GM19397 (cell line): ENCODE data around the gene CD81.

ENCODE experiments used
- ATAC-seq: cut with Tn5 transposase; IDR thresholded peaks from one replicate; pipeline ENCODE4 v1.9.1; 2021; ENCODE audit warnings: mild to moderate bottlenecking, moderate library complexity; ENCODE audit not compliant: unreplicated experiment

Gene CD81

DNA sequence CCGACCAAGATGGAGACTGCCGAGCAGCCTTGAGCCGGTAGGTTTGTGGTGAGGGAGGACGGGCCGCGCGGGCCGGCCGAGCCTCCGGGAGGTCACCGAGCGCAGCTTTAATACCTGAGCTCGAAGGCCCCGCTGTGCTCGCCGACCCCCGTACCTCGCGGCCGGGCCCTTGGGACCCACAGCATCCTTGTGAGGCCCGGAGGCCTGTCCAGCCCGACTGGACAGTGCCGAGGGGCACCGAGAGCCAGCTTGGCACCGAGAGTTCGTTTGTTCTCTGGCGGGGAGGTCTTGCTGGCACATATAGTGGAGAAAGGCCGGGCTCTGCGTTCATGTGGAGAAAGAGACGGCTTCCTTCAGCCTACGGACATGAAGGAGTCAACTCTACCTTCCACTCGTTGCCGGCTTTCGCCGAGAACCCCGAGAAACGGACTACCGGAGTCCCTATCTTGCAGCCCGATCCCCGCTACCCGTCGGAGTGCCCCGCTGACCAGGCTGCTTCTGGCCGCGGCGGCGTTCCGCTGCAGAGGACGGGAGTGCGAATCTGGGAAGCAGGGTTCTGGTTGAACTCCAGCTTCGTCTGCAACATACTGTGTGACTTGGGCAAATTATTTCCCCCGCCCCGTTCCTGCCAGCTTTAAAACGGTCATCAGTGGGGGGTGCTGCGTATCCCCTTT, 23.8 kb downstream of the CD81 start:
- no peak for ATAC-seq

DNA sequence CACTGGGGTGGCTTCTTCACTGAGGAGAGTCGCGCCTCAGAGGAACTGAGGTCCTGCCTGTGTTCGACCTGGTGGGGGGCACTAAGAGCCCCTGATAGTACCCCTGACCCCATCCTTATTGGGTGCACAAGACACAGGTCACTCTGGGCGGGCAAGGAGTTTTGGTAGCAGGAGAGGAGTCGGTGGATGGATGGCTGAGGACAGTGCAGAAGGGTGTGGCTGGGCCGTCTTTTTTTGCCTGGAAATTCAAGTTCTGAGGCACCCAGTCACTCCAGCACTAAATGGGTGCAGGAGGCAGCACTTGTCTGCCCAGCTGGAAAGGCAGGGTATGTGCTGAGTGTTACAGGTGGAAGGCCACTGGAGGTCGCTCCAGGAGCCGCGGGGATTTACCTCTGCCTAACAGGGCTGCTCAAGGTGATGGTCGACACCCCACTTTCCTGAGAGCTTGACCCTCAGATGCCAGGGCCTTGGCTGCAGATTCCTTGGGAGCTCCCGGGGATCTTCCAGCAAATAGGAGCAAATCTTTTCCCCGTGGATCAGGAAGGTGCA, 24.4 kb downstream of the CD81 start:
- no peak for ATAC-seq

DNA sequence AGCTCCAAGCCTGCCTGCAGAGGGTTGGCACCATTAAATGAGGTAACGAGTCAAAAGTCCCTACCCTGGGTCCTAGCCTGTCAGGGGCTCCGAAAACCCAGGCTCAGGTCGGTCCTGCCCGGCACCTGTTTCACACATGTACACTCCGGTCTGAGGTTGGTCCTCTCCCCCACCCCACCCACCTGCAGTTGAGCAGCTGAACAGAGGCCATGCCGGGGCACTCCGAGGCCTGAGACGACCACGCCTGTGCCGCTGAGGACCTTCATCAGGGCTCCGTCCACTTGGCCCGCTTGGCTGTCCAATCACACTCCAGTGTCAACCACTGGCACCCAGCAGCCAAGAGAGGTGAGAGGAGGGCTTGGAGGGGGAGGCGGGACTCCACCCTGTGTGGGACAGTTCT, 25.0 kb downstream of the CD81 start:
- no peak for ATAC-seq

DNA sequence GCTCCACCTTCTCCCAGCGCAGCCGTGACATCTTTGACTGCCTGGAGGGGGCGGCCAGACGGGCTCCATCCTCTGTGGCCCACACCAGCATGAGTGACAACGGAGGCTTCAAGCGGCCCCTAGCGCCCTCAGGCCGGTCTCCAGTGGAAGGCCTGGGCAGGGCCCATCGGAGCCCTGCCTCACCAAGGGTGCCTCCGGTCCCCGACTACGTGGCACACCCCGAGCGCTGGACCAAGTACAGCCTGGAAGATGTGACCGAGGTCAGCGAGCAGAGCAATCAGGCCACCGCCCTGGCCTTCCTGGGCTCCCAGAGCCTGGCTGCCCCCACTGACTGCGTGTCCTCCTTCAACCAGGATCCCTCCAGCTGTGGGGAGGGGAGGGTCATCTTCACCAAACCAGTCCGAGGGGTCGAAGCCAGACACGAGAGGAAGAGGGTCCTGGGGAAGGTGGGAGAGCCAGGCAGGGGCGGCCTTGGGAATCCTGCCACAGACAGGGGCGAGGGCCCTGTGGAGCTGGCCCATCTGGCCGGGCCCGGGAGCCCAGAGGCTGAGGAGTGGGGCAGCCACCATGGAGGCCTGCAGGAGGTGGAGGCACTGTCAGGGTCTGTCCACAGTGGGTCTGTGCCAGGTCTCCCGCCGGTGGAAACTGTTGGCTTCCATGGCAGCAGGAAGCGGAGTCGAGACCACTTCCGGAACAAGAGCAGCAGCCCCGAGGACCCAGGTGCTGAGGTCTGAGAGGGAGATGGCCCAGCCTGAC, 26.0 kb downstream of the CD81 start:
- ATAC-seq: no peak

DNA sequence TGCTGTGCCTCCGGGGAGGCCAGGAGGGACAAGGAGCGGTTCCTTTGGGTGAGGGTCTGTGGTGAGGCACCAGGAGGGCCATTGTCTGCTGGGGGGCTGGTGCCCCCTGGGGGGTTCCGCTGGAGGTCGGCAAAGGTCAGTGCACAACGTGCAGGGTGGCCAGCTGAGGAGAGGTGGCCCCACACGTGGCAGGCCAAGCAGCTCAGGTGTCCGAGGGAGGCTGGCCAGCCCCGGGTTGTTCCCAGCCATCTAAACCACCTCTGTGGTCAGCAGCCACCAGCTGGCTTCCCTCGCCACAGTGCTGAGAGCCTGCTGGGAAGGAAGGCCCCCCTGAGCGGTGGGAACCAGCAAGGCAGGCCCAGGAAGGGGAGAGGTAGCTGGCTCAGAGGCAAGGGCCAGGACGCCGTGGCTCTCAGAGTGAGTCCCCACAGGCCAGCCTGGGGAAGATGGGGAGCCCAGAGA, 27.7 kb downstream of the CD81 start:
- no peak for ATAC-seq

DNA sequence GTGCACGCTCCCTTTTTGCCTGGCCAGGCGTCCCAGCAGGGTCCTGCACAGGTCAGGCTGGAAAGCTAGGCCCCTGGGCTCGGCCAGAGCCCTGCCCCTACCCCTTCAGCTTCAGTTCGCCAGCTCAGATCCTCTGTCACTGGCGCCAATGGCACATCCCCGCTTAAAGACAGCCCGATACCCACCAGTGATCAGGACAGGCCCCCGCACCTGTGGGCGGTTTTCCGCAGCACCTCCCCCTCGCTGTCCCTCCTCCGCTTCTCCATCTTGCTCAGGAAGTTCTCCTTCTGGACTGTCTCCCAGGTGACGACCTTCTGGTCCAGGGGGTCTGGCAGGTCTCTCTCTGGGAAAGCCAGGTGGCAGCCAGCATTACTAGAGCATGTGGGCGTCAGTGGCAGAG, 29.3 kb downstream of the CD81 start:
- no peak for ATAC-seq

DNA sequence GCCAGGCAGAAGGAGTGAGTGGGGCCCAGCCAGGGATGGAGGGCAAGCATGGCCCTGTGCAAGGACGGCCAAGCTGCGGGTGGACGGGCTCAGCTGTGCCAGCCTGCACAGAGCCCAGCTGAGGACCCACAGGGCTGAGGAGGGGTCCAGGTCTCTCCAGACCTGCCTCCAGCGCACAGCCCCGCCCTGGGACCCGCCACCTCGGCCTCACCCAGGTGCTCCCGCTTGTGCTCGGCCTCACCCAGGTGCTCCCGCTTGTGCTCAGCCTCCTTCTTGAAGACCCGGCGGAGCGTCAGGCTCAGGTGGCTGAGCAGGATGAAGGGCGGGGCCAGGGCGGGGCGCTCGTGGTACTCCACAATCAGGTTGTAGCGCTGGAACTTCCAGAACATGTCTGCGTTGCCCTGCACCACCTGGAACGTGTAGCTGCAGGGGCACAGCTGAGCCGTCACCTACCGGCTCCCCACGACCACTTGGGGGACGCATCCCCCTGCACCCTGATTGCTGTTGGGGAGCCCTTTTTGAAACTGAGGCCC, 29.8 kb downstream of the CD81 start:
- ATAC-seq: no peak

DNA sequence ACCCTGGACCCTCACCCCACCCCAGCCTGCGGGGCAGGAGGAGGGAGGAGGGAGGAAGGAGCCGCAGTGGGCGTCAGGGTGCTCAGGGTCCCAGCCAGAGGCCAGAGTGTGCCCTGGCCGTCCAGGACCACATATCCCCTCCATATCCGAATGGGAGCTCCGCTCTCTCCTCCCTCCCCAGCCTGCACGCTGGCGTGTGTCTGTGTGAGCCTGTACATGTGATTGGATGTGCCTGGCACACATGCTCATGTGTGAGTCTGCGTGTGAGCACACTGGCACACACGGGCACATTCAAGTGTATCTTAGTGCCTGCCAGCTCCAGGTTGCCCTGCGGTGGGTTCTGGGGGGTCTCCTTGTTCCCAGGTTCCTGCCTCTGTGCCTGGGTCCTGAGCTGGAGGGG, 31.6 kb downstream of the CD81 start:
- ATAC-seq: no peak

DNA sequence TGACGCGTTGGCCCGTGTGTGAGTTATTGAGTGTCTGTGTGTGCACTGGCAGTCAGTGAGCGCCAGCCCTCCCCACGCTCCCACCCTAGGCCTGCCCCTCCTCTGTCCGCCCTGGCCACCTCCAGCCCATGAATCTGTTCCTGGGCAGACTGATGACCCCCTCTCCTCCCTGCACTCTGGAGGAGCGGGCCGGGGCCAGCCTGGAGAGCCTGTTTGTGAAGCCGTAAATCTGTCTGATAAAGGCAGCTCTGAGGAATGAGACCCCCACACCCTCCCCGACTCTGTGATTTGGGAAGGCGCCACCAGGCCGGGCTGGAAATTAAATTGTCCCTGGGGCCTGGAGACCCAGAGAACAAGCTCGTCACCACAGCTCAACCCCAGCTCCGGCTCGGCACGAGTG, 32.0 kb downstream of the CD81 start:
- no peak for ATAC-seq

DNA sequence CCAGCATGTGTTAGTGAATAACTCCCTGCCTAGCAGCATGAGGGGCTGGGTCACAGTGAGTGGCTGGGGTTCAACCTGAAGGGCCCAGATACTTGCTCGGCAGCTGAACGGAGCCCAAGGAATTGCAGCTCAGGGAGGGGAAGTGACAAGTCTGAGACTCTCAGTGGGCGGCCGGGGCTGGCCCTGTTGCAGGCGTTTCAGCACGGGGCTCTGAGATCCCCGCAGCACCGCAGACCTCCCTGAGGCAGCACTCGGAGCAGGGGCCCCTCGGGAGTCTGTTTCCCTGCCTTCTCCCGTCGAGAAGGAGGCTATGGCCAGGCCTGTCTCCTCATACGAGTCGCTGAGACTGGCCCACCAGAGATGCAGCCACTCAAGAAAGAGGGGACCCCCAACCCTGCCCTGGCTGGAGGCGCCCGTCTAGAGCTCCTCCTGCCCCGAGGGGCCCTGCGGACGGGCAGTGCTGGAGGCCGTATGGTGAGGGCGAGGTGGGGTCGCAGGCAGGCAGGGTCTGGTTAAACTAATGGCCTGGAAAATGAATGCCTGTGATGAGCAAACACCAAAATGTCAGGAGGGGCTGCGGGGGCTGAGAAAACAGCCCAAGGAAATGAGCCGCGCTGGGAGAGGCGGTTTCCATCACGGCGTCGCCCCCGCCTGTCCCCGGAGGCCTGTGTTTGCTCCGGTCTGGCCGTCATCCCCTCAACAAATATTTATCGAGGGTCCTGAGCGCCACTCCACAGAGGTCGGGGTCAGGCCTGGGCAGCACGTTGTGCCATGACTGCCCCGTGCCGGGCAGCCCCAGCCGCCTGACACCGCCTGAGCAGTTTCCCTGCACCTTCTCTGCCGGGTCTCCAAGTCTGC, 32.7 kb downstream of the CD81 start:
- no peak for ATAC-seq

DNA sequence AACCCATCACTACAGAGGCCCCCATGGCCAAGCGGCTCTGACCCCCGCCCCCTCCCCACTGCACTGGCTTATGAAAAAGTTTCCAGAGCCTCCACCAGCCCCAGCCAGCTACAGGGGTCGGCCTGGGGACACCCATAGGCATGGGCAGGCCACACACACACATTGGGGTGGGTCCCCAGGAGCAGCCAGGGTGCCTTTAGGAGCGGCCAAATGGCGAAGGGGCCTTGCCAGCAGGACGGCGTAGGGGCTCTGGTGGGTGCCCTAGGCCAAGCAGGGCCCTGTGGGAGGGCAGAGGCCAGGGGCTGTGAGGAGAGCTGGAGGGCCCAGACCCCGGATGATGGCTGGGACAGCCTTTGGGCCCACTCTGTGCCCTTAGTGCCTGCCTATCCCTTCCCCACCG, 33.5 kb downstream of the CD81 start:
- no peak for ATAC-seq

DNA sequence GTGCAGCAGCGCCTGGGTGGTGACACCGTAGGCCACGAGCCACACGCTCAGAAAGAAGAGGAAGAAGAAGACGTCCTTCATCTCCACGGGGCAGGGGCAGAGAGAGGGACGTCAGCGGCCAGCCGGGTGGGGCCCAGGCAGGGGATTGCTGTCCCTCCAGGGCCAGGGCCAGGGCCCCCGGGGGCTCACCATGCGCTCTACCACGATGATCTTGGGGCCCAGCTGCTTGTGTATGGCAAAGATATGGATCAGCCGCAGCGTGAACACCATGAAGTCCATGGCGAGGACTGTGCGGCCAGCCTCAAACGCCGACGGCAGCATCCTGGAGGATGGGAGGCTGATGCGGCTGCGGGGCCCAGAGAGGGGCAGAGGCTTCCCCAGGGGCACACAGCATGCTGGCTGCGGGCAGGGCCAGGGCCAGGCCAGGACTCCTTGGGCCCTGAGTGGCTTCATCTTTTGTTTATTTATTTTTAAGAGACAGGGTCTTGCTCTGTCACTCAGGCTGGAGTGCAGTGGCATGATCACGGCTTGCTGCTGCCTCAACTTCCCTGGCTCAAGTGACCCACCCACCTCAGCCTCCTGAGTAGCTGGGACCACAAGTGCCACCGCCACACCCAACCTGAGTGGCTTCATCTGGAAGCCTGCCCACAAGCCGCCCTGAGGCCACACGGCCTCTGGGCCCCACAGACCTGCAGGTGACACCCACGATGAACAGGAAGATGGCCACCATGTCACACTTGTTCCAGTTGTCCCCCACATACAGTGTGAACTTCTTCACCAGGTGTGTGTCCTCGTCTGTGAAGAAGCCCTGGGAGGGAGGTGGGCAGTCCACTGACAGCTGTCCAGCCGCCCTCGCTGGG, 34.6 kb downstream of the CD81 start:
- ATAC-seq: no peak

DNA sequence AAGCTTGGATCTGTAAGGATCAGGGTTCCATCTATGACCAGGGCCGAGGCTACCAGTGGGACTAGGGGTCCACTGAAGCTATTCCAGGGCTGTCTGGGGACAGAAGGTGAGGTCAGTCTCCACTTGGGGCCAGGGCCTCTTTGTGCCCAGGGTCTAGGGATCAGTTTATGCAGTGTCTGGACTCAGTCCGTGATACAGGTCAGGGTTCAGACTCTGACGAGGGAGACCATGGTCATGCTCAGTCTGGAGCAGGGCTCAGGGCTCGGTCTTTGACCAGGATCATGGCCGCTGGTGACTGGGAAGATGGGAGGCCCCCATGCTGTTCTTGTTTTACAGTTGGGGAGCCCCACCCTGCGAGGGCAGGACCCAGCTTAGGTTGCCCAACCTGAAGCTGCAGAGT, 35.2 kb downstream of the CD81 start:
- ATAC-seq: no peak

DNA sequence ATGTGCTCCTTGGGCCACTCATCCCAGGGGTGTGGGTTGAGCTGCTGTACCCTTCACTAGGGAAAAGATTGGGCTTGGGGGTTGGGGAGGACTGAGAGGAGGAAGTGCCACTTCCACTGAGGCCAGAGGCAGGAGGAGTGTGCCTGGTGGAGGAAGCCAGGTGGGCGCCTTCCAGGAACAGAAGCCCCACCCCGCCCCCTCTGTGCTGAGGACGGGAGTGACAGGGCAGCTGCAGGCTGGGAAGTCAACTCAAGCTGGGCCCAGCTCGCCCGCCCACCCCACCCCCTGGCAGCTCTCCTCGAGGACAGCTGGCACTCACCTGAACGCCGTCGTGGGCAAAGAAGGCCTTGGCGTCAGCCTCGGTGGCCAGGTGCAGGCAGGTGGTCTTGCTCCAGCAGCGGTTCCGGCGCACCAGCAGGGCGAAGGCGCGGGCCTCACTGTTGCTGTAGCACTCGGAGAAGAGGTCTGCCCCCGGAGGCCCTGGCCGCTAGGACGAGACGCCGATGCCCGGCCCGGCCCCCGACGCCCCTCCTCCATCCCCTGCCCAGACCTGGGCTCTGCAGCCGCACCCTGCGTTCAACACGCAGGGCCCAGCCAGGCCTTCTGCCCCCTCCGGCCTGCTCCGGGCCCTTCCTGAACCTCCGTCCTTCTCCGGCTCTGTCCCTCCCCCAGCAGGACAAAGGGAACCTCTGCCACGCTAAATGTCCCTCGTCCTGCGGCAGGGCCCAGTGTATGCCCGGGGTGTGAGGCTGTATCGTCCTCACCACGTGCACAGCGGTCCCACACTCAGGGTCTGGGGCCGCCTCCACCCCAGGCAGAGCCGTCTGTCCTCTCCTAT, 36.9 kb downstream of the CD81 start:
- ATAC-seq: no peak

DNA sequence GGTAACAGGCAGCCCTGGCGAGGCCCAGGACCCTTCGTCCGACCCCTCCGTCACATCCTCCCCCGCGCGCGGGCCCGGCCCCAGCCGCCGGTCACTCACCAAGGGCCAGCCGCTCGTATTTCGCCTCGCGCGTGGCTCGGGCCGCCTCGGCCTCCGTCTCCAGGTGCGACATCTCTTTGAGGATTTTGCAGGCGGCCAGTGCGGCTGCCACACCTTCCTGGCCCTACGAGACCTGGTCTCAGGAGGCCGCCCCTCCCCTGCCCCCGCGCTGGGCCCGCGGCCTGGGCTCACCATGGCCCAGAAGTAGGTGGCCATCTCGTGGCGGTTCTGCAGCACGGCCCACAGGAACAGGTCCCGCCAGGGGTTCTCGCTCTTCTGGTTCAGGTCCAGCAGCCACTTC, 37.5 kb downstream of the CD81 start:
- no peak for ATAC-seq

DNA sequence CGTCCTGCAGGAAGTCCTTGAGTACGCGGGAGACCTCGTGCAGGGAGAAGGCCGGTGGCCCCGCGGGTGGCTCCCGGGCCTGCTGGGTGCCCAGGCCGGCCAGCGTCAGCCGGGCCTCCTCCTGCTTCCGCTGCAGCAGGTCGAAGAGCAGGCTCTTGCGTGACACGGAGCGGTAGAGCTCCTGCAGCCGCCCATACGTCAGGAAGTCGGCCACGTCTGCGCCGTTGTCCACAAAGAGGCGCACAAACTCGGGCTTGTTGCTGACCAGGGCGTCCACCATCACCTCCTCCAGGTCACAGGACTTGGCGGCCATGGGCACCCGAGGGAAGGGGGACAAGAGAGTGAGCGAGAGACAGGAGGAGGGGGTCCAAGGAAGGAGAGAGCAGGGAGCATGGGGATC, 38.1 kb downstream of the CD81 start:
- ATAC-seq: no peak

DNA sequence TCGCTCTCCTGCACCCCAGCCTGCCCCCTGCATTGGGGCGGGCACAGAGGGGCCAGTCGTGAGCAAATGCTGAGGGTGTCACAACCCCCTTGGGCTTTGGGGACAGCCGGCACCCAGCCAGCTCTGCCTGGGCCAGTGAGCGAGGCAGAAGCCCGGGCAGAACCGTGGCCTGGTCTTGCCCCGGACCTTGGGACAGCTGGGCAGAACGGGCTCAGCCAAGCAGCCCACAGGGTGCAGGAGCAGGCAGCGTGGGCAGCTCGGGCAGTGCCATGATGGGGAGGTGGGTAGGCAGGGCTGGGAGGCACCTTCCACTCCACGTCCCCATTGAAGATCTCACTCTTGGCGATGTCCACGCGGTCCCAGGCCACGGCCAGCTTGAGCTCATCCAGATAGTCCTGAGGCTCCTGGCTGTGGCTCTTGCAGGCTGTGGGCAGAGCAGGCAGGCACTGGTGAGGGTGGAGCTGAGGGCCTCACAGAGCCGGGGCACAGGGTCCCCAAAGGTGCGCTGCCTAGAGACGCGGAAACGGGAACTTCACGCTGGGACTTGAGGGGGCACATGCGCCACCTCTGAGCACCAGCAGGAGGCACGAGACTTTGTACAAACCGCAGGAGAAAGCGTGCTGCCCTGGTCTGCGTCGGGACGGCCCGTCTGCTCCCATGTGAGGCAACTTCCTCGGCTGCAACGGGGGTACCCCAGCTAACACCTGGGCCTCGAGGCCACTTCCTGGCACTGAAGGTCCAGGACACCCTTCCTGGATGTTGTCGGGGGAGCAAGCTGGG, 38.7 kb downstream of the CD81 start:
- no peak for ATAC-seq

DNA sequence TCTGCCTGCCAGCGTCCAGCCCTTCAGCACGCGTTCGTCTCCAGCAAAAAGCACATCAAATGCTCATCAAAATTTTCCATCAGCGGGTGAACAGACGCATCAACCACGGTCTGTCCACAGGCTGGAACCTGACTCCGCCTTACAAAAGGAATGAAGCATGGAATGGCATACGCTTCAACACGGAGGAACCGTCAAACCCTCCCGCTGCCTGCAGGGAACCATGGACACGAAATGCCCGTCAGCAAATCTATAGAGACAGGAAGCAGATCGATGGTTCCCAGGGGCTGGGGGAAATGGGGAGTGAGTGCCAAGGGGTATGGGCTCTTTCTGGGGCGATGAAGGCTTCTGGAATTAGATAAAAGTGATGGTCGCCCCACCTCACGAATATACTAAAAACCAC, 39.7 kb downstream of the CD81 start:
- ATAC-seq: no peak
